ENCODE results near the gene BPIFB4. TPM values are rescaled to one million over a fixed set of nuclear protein-coding genes. Genes with fewer than 3 reads are reported as not detected.
"Not testable (repeated sequence)": the region's sequence is repeated elsewhere in the genome, so short reads cannot be mapped to it uniquely, and the experiment has no call there.

The BPIFB4 gene
- not detected in 2 replicates for total RNA-seq (2014; rRNA removed; shearing (Covaris generic))

DNA sequence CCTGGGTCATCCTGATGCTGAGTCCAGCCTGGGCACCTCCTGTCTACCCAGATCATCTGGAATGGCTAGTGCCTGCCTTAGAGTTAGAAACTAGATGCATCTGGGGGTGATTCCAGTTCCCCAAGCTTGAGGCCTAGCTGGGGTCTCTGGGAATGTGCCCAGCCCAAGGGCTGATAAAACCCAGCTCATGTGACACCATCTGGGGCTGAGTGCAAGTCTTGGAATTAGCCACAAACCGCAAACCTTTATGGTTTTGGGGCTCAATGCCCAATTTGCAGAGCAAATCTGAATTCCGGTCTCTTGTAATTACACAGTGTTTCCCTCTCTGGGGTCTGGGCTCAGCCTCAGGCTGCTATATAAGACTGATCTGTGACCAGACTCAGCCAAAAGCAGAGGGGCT is at the start of gene BPIFB4:
BPIFB4 (plus strand) TSS at position 385 of the 400 bp plus-strand sequence. CDS start 1,884 bp downstream, outside the sequence.
- Histone ChIP-seq H3K27ac (no peak within 1 kb of the TSS), H3K4me3 (no peak within 1 kb of the TSS), H3K36me3 (no peaks in the 10 kb centered on the region), H3K9me3 (replicated peaks) (no peaks in the 10 kb centered on the region), H3K27me3 (replicated peaks) (no peaks in the 10 kb centered on the region), H3K4me1 (replicated peaks) (no peaks in the 10 kb centered on the region)
- DNase-seq (ENCODE audit: low read depth in 1 of 2, low spot score in 2 of 2): no peak

DNA sequence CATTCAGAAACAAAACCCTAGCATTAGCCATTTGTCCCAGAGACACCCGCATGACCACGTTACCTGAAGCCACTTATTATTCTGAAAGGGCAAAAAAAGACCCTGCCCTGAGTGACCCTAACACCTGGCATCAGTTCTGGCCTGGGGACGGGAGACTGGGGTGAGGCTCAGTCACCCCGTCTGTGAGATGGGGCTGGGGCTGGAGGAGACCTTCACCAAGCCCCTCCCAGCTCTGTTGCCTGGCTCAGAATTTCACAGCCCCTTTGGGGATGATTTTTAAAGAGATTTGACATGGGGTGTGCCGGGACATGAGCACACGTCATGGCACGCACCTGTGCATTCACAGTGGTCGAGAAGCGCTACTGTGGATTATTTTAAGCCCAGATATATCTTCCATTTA is 49.4 kb upstream of the BPIFB4 start:
- no peaks in the 10 kb centered on the region for H3K9me3 ChIP-seq (replicated peaks)
- DNase-seq (ENCODE audit: low read depth in 1 of 2, low spot score in 2 of 2): no peak
- H3K36me3 ChIP-seq: no peaks in the 10 kb centered on the region
- H3K27ac ChIP-seq: no peak overlapping the region
- 0 out of 2 replicates have a peak, but pooled peaks cover 4% of the 10 kb centered on the region for H3K27me3 ChIP-seq (replicated peaks)
- H3K4me3 ChIP-seq: no peak overlapping the region
- H3K4me1 ChIP-seq (replicated peaks): no peaks in the 10 kb centered on the region

DNA sequence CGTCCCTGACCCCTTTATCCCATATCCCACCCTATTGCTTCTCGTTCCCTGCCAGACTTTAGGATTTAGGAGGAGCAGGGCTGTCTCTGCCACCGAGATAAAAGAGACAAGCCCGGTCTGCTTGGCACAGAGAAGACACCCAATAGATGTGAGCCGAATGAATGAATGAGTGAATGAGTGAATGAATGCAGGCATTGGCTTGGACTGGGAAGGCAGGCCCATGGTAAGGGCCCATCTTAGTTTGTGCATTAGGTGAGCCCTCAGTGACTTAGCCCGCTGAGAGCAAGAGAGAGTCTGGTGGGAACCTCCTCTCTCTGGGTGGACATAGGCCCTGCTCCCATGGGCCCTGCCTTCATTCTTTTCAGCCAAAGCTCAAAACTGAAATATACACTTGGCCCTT is 48.9 kb upstream of the BPIFB4 start:
- H3K4me3 ChIP-seq: no peak overlapping the region
- H3K27me3 ChIP-seq (replicated peaks): 0 out of 2 replicates have a peak, but pooled peaks cover 4% of the 10 kb centered on the region
- no peaks in the 10 kb centered on the region for H3K36me3 ChIP-seq
- no peaks in the 10 kb centered on the region for H3K4me1 ChIP-seq (replicated peaks)
- no peaks in the 10 kb centered on the region for H3K9me3 ChIP-seq (replicated peaks)
- no peak for DNase-seq (ENCODE audit: low read depth in 1 of 2, low spot score in 2 of 2)
- H3K27ac ChIP-seq: no peak overlapping the region

GRCh38 chr20:33031531-33031930 is 47.9 kb upstream of the BPIFB4 start, which contains the start of gene BPIFB6:
TSS of gene BPIFB6 (plus strand) at chr20:33031648. CDS start at chr20:33031648, 0 bp downstream.
- DNase-seq (ENCODE audit: low read depth in 1 of 2, low spot score in 2 of 2): no peak
- H3K9me3 ChIP-seq (replicated peaks): no peaks in the 10 kb centered on the region
- 0 out of 2 replicates have a peak, but pooled peaks cover 4% of the 10 kb centered on the region for H3K27me3 ChIP-seq (replicated peaks)
- H3K4me3 ChIP-seq: no peak within 1 kb of the TSS
- no peak within 1 kb of the TSS for H3K27ac ChIP-seq
- H3K36me3 ChIP-seq: no peaks in the 10 kb centered on the region
- H3K4me1 ChIP-seq (replicated peaks): no peaks in the 10 kb centered on the region

- Histone ChIP-seq H3K4me3 (no peak overlapping the region), H3K36me3 (no peaks in the 10 kb centered on the region), H3K9me3 (replicated peaks) (no peaks in the 10 kb centered on the region), H3K4me1 (replicated peaks) (no peaks in the 10 kb centered on the region), H3K27me3 (replicated peaks) (0 out of 2 replicates have a peak, but pooled peaks cover 4% of the 10 kb centered on the region), H3K27ac (no peak overlapping the region)
- no peak for DNase-seq (ENCODE audit: low read depth in 1 of 2, low spot score in 2 of 2)
Measured at GRCh38 chr20:33032555-33032954, 46.9 kb upstream of the BPIFB4 start.

DNA sequence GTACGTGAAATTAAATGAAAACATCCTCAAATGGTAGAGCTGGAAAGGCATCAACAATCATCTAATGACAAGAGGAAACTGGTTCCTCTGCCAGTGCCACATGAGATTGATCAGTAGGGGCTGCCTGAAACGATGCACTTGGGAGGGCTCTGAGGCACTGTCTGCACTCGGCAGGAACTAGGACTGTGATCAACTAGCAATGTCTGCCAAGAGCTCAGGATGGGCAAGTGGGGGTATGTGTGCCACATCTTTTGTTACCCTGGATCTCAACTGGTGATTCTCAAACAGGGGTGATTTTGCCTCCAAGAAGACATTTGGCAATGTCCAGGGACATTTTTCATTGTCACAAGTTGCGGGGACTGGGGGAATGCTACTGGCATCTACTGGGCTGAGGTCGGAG is 46.1 kb upstream of the BPIFB4 start:
- Histone ChIP-seq H3K4me1 (replicated peaks) (no peaks in the 10 kb centered on the region), H3K27me3 (replicated peaks) (0 out of 2 replicates have a peak, but pooled peaks cover 4% of the 10 kb centered on the region), H3K4me3 (no peak overlapping the region), H3K36me3 (no peaks in the 10 kb centered on the region), H3K9me3 (replicated peaks) (no peaks in the 10 kb centered on the region; the same call in 1 of the 2 replicates), H3K27ac (no peak overlapping the region)
- no peak for DNase-seq (ENCODE audit: low read depth in 1 of 2, low spot score in 2 of 2)

- Histone ChIP-seq H3K27ac (no peak overlapping the region), H3K27me3 (replicated peaks) (0 out of 2 replicates have a peak, but pooled peaks cover 4% of the 10 kb centered on the region), H3K4me1 (replicated peaks) (no peaks in the 10 kb centered on the region), H3K9me3 (replicated peaks) (no peaks in the 10 kb centered on the region; the same call in 1 of the 2 replicates), H3K4me3 (no peak overlapping the region), H3K36me3 (no peaks in the 10 kb centered on the region)
- no peak for DNase-seq (ENCODE audit: low read depth in 1 of 2, low spot score in 2 of 2)
Measured at GRCh38 chr20:33034115-33034514, 45.3 kb upstream of the BPIFB4 start.

- no peak for DNase-seq (ENCODE audit: low read depth in 1 of 2, low spot score in 2 of 2)
- Histone ChIP-seq H3K27me3 (replicated peaks) (0 out of 2 replicates have a peak, but pooled peaks cover 4% of the 10 kb centered on the region), H3K9me3 (replicated peaks) (no peaks in the 10 kb centered on the region; the same call in 1 of the 2 replicates), H3K27ac (no peak overlapping the region), H3K4me3 (no peak overlapping the region), H3K36me3 (no peaks in the 10 kb centered on the region), H3K4me1 (replicated peaks) (no peaks in the 10 kb centered on the region)
Measured at GRCh38 chr20:33034901-33035492, 44.4 kb upstream of the BPIFB4 start.

GRCh38 chr20:33037456-33037855 is 42.0 kb upstream of the BPIFB4 start:
- H3K36me3 ChIP-seq: no peaks in the 10 kb centered on the region
- H3K4me3 ChIP-seq: no peak overlapping the region
- no peak for DNase-seq (ENCODE audit: low read depth in 1 of 2, low spot score in 2 of 2)
- H3K27ac ChIP-seq: no peak overlapping the region
- no peaks in the 10 kb centered on the region for H3K27me3 ChIP-seq (replicated peaks)
- H3K4me1 ChIP-seq (replicated peaks): no peaks in the 10 kb centered on the region
- H3K9me3 ChIP-seq (replicated peaks): no peaks in the 10 kb centered on the region; the same call in 1 of the 2 replicates

DNA sequence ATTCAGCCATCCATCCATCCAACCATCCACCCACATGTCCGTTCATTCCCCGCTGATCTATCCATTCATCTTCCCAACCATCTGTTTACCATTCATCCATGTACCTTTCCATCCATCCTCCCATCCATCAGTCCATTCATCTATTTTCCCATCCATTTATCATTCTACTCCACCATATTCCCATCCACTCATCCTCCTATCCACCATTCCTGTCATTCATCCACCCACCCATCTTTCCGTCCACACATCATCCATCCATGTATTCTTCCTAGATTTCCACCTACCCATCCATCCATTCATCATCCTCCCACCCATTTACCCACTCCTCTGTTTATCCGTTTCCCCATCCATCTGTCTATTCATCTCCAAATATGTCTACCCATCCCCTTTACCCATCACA is 41.2 kb upstream of the BPIFB4 start:
- no peaks in the 10 kb centered on the region for H3K27me3 ChIP-seq (replicated peaks)
- no peaks in the 10 kb centered on the region; the same call in 1 of the 2 replicates for H3K9me3 ChIP-seq (replicated peaks)
- H3K4me3 ChIP-seq: no peak overlapping the region
- H3K36me3 ChIP-seq: no peaks in the 10 kb centered on the region
- DNase-seq (ENCODE audit: low read depth in 1 of 2, low spot score in 2 of 2): no peak
- no peak overlapping the region for H3K27ac ChIP-seq
- no peaks in the 10 kb centered on the region for H3K4me1 ChIP-seq (replicated peaks)

DNA sequence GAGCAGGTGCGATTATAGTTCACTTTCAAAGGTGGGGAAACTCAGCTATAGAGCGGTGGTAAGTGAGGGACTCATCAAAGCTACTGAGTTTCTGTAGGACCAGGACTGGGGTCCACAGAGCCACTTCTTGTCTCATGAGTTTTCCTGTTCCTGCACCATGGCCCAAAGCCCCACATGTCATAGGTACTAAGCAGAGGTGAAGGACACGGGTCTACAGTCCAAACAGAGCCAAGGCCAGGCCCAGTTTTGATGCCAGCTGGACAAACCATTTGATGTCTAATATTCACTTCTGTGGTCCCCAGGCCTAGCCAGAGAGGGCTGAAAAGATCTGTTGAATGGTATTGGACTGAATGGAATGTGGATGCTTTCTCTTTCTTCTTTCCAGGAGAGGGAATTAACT is 37.0 kb upstream of the BPIFB4 start:
- no peak for DNase-seq (ENCODE audit: low read depth in 1 of 2, low spot score in 2 of 2)
- Histone ChIP-seq H3K4me1 (replicated peaks) (no peaks in the 10 kb centered on the region), H3K27ac (no peak overlapping the region), H3K4me3 (no peak overlapping the region), H3K36me3 (no peaks in the 10 kb centered on the region), H3K9me3 (replicated peaks) (peaks cover 9% of the 10 kb centered on the region), H3K27me3 (replicated peaks) (no peaks in the 10 kb centered on the region)

- no peak overlapping the region for H3K4me3 ChIP-seq
- H3K27me3 ChIP-seq (replicated peaks): no peaks in the 10 kb centered on the region
- no peaks in the 10 kb centered on the region for H3K4me1 ChIP-seq (replicated peaks)
- no peak overlapping the region for H3K27ac ChIP-seq
- DNase-seq (ENCODE audit: low read depth in 1 of 2, low spot score in 2 of 2): no peak
- peaks cover 9% of the 10 kb centered on the region for H3K9me3 ChIP-seq (replicated peaks)
- no peaks in the 10 kb centered on the region for H3K36me3 ChIP-seq
Measured at GRCh38 chr20:33042983-33043730, 36.3 kb upstream of the BPIFB4 start.

DNA sequence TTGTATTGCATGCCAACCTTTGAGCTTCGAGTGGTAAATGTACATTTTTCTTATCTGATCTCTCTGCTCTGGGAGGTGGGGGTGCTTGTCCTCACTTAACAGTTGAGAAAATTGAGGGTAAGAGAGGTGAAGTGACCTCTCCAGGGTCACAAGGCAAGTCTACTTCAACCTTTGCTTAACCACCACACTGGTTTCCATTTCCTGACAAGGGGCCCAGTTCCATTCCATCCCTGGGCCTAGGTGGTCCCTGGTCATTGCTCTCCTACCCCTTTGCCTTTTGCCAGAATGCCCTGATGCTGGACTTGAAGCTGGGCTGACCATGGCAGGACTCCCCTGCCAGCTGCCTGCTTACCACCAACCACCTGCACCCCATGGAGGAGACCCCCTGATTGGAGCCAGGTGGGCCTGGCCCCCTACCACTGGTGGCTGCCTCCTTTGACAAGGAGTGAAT is 35.7 kb upstream of the BPIFB4 start:
- H3K36me3 ChIP-seq: no peaks in the 10 kb centered on the region
- peaks cover 9% of the 10 kb centered on the region for H3K9me3 ChIP-seq (replicated peaks)
- no peaks in the 10 kb centered on the region for H3K4me1 ChIP-seq (replicated peaks)
- no peaks in the 10 kb centered on the region for H3K27me3 ChIP-seq (replicated peaks)
- DNase-seq (ENCODE audit: low read depth in 1 of 2, low spot score in 2 of 2): no peak
- no peak overlapping the region for H3K27ac ChIP-seq
- H3K4me3 ChIP-seq: no peak overlapping the region

DNA sequence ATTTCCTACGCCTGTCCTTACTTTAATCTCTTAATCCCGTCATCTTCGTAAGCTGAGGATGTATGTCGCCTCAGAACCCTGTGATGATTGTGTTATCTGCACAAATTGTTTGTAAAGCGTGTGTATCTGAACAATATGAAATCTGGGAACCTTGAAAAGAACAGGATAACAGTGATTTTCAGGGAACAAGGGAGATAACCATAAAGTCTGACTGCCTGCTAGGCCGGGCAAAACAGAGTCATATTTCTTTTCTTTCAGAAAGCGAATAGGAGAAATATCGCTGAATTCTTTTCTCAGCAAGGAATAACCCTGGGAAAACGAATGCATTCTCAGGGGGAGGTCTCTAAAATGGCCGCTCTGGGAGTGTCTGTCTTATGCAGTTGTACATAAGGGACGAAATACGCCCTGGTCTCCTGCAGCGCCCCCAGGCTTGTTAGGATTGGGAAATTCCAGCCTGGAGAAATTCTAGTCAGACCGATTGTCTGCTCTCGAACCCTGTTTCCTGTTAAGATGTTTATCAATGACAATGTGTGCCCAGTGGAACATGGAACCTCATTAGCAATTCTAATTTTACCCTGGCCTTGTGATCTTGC is 34.2 kb upstream of the BPIFB4 start:
- H3K4me3 ChIP-seq; H3K36me3 ChIP-seq; DNase-seq (ENCODE audit: low read depth in 1 of 2, low spot score in 2 of 2); H3K4me1 ChIP-seq (replicated peaks); H3K27ac ChIP-seq; H3K9me3 ChIP-seq (replicated peaks); H3K27me3 ChIP-seq (replicated peaks): not testable (repeated sequence)

All from SJSA1 (cell line).